Sigmoid colon (tissue), 7 donors: ENCODE measurements around the gene DACH2. TPM values are rescaled to one million over a fixed set of nuclear protein-coding genes. Genes with fewer than 3 reads are reported as not detected.

Experiments used
- DNase-seq: peaks from one replicate; pipeline ENCODE4 v3.0.0-alpha.2; 2019
- H3K27ac ChIP-seq, 4 donors: fragments of 200-600 bp; sonication (generic); one replicate each; pipeline ENCODE4 v1.5.1; 2016 to 2019; ENCODE audit warnings: mild to moderate bottlenecking in 1 of 4
- H3K27me3 ChIP-seq, 3 donors: fragments of 200-600 bp; sonication (generic); one replicate each; pipeline ENCODE4 v1.5.1; 2019; ENCODE audit warnings: mild to moderate bottlenecking in 1 of 3
- H3K36me3 ChIP-seq, 4 donors: fragments of 200-600 bp; sonication (generic); one replicate each; pipeline ENCODE4 v1.5.1; 2016 to 2019
- H3K4me1 ChIP-seq, 4 donors: fragments of 200-600 bp; sonication (generic); one replicate each; pipeline ENCODE4 v1.5.1; 2017 to 2019
- H3K4me3 ChIP-seq, 4 donors: fragments of 200-600 bp; sonication (generic); one replicate each; pipeline ENCODE4 v1.5.1; 2017 to 2019; ENCODE audit warnings: mild to moderate bottlenecking in 2 of 4, moderate library complexity in 1 of 4
- H3K9me3 ChIP-seq, 4 donors: fragments of 200-600 bp in 3 of 4; sonication (generic) in 3 of 4; one replicate each; pipeline versions ENCODE4 v1.5.1 to v1.6.1; 2013 to 2019
- CTCF ChIP-seq, 4 experiments: fragments of 450-650 bp in 3 of 4; fragments of 200-600 bp in 1 of 4; IDR thresholded peaks; one replicate each; pipeline ENCODE4 v1.5.1; 2016 to 2019; ENCODE audit warnings: antibody characterized with exemption in 4 of 4, mild to moderate bottlenecking in 3 of 4, moderate library complexity in 2 of 4
- EP300 ChIP-seq, 4 donors: sonication (generic); formaldehyde crosslinking; IDR thresholded peaks; one replicate each; pipeline ENCODE4 v1.6.1; 2017; ENCODE audit warnings: antibody characterized with exemption in 4 of 4
- POLR2A ChIP-seq, 2 donors: fragments of 450-650 bp; IDR thresholded peaks; one replicate each; pipeline ENCODE4 v1.6.1; 2016; ENCODE audit warnings: antibody characterized with exemption in 2 of 2, mild to moderate bottlenecking in 2 of 2, moderate library complexity in 2 of 2
- POLR2AphosphoS5 ChIP-seq, 4 donors: sonication (generic); formaldehyde crosslinking; IDR thresholded peaks; one replicate each; pipeline ENCODE4 v1.6.1; 2017; ENCODE audit warnings: antibody characterized with exemption in 4 of 4
- WGBS, 2 donors: extraction: QIAGEN DNeasy Blood & Tissue Kit; methylation state at CpG; one replicate each; pipeline ENCODE4 v1.1.7; 2013; 5-methylcytosine and 5-hydroxymethylcytosine counted together
- intact Hi-C: fragments of 100-400 bp; cut with DNase I; formaldehyde crosslinking; loops from one replicate; pipeline ENCODE4 v1.15.1; 2023
- polyA plus RNA-seq, 3 donors: library from polyadenylated mRNA; stranded (reverse); fragments of 200-250 nt; gene quantifications; one replicate each; pipeline ENCODE4 v1.2.3, GENCODE V29; 2013
- total RNA-seq, 4 donors: library from RNA; depleted of rRNA; stranded (reverse); fragments of >200 nt; gene quantifications; one replicate each; pipeline ENCODE4 v1.1.0, GENCODE V29; 2016
- donor health status: healthy with polysubstance abuse.
- donor health status: Bipolar disorder and iron deficiency.
- donor health status: healthy.

DACH2 gene
- total and polyA plus RNA-seq, 7 donors: under 0.01 to 1.4 (median 0.16) TPM; not detected in 2

GRCh38 chrX:86322913-86323312, 174.7 kb downstream of the DACH2 start:
- Histone ChIP-seq H3K27me3 (no peaks in the 10 kb centered on the region), H3K9me3 (peaks cover 0 to 4% (median 0%) of the 10 kb centered on the region in 4 donors), H3K4me1 (no peaks in the 10 kb centered on the region), H3K36me3 (no peaks in the 10 kb centered on the region), H3K4me3 (no peak overlapping the region), H3K27ac (no peak overlapping the region)
- DNase-seq: no peak
- no peak for TF ChIP-seq CTCF (IDR thresholded peaks at IDR 0.05)
- no peak for TF ChIP-seq POLR2A (IDR thresholded peaks at IDR 0.05)
- no peak for TF ChIP-seq EP300 (IDR thresholded peaks at IDR 0.05)
- TF ChIP-seq POLR2AphosphoS5 (IDR thresholded peaks at IDR 0.05): no peak
- 88 to 94% methylated on average over 3 of the region's 3 CpGs for WGBS, 2 donors
- intact Hi-C loops: no loop called here

GRCh38 chrX:86329174-86329573, 180.9 kb downstream of the DACH2 start:
- Histone ChIP-seq H3K27me3 (no peaks in the 10 kb centered on the region), H3K27ac (no peak overlapping the region), H3K9me3 (no peaks in the 10 kb centered on the region), H3K4me3 (no peak overlapping the region), H3K36me3 (no peaks in the 10 kb centered on the region), H3K4me1 (no peaks in the 10 kb centered on the region)
- TF ChIP-seq CTCF (IDR thresholded peaks at IDR 0.05): no peak
- no peak for TF ChIP-seq POLR2AphosphoS5 (IDR thresholded peaks at IDR 0.05)
- no peak for TF ChIP-seq EP300 (IDR thresholded peaks at IDR 0.05)
- TF ChIP-seq POLR2A (IDR thresholded peaks at IDR 0.05): no peak
- 80 to 85% methylated on average over 1 of the region's 1 CpG for WGBS, 2 donors
- no peak for DNase-seq
- intact Hi-C loops: no loop called here

GRCh38 chrX:86348669-86349068, 200.4 kb downstream of the DACH2 start:
- Histone ChIP-seq H3K27me3 (no peaks in the 10 kb centered on the region), H3K9me3 (no peaks in the 10 kb centered on the region), H3K27ac (no peak overlapping the region), H3K36me3 (no peaks in the 10 kb centered on the region), H3K4me1 (no peaks in the 10 kb centered on the region), H3K4me3 (no peak overlapping the region)
- WGBS, 2 donors: 68% methylated on average over 4 of the region's 4 CpGs
- no peak for DNase-seq
- intact Hi-C loops: no loop called here
- no peak for TF ChIP-seq EP300 (IDR thresholded peaks at IDR 0.05)

- intact Hi-C loops: no loop called here
- H3K27ac ChIP-seq: no peak overlapping the region
- WGBS, 2 donors: 87 to 93% methylated on average over 11 of the region's 11 CpGs
- no peaks in the 10 kb centered on the region for H3K9me3 ChIP-seq
- no peak overlapping the region for H3K4me3 ChIP-seq
- H3K36me3 ChIP-seq: no peaks in the 10 kb centered on the region
- TF ChIP-seq POLR2A (IDR thresholded peaks at IDR 0.05) (no peak), POLR2AphosphoS5 (IDR thresholded peaks at IDR 0.05) (no peak), EP300 (IDR thresholded peaks at IDR 0.05) (no peak), CTCF (IDR thresholded peaks at IDR 0.05) (no peak)
- no peak for DNase-seq
- no peaks in the 10 kb centered on the region for H3K4me1 ChIP-seq
- H3K27me3 ChIP-seq: no peaks in the 10 kb centered on the region
Measured at GRCh38 chrX:86349115-86349514, 200.9 kb downstream of the DACH2 start.

DNA sequence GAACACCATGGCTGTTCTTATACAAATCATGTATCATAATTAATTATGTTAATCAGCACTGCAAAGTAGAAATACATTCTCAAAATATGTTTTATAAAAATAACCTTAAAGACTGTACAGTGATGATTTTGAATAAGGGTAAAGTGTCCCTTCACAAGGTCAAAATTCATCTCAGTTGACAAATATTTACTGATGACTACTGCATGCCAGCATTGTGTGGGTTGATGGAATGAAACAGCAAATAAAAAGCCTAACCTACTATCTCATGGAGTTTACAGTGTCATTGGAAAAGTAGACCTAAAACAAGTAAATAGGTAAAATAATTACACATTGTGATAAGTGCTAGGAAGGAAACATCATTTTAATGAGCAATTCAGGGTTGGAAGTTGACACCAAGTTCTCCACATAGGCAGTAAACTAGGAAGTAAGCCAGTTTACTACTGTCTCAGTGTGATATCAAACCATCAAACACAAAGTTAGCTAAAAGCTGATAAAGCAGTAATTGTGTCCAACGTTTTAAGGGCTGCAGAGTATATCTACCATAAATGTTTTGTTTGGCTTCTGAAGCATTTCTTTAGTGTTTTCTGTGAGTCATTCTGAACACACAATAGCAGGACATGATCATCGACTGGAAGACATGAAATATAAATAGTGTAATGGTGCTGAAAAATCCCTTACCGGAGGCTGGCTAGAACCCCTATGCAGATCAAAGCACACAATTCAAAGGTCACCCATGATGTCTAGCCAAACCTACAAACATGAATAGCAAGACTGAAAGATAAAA, 221.8 kb downstream of the DACH2 start:
- no peaks in the 10 kb centered on the region for H3K9me3 ChIP-seq
- intact Hi-C loops: no loop called here
- no peak overlapping the region for H3K4me3 ChIP-seq
- 18 to 28% methylated on average over 3 of the region's 3 CpGs for WGBS, 2 donors
- H3K27me3 ChIP-seq: no peaks in the 10 kb centered on the region
- H3K27ac ChIP-seq: no peak overlapping the region
- H3K36me3 ChIP-seq: no peaks in the 10 kb centered on the region
- TF ChIP-seq EP300 (IDR thresholded peaks at IDR 0.05) (no peak), CTCF (IDR thresholded peaks at IDR 0.05) (no peak), POLR2A (IDR thresholded peaks at IDR 0.05) (no peak), POLR2AphosphoS5 (IDR thresholded peaks at IDR 0.05) (no peak)
- no peaks in the 10 kb centered on the region for H3K4me1 ChIP-seq
- DNase-seq: no peak
